NCI-H146 treated with DMSO at 0.1 percent for 48 hours (cell line): ENCODE measurements around the gene ETFA.

ENCODE experiments used
- DNase-seq: peaks from one replicate; lab custom pipeline; 2025; ENCODE audit not compliant: unreplicated experiment; lab: John Stamatoyannopoulos, UW

ETFA gene

DNA sequence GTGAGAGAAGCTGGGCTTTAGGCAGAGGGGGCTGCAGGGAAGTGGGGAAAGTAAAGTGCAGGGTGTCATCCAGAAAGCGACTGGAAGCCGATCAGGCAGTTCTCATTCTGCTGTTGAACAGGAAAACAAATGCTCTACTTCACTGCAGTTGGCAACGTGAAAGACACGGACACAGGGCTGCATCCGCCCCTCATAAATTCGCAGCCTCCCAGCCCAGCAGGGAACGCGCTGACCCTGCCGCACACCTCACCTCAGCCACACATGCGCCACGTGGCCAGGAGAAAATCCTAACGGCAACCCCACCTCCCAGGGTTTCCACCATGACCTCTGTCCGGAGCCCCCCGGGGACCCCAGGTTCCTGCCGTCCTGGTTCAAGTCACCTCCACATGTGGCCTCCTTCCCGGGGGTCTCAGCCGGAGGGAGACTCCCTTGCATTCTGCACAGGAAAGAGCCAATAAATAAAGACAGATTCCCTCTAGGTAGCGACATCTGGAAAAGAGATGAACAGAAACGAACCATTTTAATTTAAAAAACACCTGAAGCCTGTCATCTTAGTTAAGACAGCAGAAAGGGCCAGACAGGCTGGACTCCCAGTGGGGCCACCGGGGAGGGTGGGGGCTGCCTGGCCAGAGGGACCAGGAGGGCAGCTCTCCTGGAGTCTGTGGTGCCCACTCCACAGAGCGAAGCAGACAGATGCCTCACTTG lies 132.8 kb downstream of the ETFA start:
- DNase-seq, result no peak

DNA sequence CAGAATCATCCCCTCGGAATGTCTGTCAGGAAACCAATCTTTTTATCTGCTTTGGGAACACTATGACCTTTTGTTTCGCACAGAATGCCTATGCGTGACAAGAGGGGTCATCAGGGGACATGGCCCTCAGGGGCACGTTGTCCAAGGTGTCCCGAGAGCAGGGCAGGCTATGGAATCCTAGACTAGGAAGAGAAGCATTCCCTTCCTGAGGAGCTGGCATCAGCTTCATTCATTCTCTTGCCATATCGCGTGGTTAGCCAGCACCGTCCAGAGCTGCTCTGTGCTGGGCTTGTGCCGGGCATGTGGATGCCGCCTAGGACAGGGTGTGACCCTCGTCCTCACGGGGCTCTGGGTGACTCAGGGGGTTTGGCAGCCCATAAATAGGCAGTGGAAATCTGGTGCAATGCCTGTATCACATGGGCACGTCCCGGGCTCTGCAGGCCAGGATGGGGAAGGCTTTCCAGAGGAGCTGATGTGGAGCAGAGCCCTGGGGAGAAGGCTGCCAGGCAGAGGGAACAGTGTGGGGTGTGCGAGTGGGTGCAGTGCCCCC lies 133.7 kb downstream of the ETFA start:
- no peak for DNase-seq

DNA sequence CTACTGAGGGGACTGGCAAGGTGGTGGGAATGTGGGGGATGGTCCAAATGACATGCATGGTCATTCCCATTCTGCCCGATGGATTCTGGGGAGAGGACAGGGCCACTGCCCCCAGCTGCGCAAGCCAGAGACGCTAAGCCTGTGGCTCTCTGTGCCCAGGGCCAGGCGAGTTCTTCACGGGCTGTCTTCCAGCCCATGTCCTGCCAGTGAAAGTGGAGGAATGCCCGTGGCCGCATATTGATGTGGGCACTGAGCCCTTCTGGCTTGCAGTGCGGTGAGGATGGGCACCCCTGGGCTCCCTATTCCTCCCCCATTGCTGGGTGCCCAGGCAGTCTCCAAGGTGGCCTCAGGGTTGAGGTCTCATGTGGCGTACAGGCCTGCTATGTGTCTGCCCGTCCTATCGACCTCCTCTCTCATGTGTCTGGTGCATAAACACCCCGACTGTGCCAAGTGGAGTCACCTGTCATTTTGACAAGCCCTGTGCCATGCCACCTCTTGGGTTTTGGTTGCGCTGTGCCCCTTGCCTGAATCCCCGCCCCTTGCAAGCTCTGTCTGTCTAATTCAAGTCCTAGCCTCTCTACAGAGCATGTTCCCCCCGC lies 134.7 kb downstream of the ETFA start:
- DNase-seq, result no peak

DNA sequence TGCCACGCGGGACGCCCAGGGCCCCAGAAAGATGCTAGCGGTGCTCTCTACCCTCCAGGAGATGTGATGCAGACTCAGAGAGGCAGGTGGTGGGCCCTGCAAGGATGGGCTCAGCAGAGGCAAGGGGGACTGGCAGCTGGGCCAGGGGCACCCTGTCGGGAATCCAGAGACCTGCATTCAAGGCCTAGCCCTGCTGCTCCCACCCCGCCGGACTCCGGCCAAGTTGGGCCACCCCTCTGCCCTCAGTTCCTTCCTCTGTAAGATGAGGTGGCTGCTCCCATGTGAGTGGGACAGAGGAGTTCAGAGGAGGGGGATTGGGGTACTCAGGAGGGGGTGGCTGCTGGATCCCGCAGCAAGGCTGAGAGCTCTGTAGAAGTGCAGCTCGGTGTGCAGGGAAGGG lies 135.2 kb downstream of the ETFA start:
- DNase-seq, result no peak

DNA sequence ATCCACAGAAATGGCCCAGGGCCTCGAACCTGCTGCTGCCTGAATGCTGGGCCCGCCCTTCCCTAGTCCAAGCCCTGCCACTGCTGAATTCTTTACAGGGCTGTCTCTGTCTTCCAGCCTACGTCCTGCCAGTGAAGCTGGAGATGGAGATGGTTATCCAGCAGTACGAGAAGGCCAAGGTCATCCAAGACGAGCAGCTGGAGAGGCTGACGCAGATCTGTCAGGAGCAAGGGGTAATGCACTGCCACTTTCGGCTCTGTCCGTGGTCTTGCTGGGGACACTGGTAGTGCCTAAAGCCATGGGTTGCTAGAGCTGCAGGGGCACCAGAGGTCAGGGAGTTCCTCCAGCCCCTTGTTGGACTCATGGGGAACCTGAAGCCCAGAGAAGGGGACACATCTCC lies 135.8 kb downstream of the ETFA start:
- no peak for DNase-seq

DNA sequence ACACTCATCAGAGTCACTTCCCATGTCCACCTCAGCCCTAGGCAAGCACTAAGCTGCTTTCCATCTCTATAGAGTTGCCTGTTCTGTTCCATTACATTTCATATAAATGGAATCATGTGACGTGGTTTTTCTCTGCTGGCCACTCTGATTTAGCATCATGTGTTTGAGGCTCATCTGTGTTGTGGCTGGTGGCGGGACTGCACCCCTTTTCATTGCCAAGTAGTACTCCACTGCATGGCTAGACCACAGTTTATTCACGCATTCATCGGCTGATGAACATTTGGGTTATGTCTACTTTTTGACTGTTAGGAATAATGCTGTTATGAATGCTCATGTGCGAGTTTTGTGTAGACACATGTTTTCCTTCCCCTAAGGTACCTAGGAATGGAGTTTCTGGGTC lies 136.6 kb downstream of the ETFA start:
- no peak for DNase-seq

DNA sequence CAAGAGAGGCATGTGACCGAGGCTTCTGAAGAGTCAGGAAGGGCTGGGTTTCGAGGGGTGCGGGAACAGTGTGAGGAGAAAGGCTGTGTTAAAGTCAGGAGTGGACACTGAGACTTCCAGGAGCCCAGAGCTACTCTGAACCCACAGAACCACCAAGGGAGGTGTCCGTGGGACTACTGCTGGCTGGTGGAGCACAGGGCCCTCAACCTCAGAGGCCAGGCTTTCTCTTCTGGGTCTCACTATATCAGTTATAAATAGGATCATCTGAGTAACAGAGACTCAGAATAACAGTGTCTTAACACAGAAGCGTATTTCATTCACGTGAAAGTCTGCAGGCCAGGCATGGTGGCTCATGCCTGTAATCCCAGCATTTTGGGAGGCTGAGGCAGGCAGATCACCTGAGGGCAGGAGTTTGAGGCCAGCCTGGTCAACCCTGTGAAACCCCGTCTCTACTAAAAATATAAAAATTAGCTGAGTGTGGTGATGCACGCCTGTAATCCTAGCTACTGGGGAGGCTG lies 137.9 kb downstream of the ETFA start:
- no peak for DNase-seq

DNA sequence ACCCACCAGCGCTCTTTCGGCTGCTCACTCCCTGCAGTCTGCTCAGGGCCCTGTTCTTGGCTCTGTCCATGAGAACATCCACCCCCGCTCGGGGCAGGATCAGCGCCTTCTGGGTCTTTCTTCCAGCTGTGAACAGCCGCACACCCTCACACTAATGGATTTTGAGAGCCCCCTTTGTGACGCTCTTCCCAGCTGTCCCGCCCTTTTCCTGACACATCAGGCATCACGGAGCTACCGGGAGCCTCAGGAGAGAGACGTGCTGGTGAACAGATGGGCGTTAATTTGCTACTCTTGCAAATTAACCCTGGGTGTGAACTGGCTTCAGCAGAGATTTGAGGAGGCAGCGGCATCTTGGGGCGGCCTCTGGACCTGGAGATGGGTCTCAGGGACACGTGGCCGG lies 138.5 kb downstream of the ETFA start:
- no peak for DNase-seq

DNA sequence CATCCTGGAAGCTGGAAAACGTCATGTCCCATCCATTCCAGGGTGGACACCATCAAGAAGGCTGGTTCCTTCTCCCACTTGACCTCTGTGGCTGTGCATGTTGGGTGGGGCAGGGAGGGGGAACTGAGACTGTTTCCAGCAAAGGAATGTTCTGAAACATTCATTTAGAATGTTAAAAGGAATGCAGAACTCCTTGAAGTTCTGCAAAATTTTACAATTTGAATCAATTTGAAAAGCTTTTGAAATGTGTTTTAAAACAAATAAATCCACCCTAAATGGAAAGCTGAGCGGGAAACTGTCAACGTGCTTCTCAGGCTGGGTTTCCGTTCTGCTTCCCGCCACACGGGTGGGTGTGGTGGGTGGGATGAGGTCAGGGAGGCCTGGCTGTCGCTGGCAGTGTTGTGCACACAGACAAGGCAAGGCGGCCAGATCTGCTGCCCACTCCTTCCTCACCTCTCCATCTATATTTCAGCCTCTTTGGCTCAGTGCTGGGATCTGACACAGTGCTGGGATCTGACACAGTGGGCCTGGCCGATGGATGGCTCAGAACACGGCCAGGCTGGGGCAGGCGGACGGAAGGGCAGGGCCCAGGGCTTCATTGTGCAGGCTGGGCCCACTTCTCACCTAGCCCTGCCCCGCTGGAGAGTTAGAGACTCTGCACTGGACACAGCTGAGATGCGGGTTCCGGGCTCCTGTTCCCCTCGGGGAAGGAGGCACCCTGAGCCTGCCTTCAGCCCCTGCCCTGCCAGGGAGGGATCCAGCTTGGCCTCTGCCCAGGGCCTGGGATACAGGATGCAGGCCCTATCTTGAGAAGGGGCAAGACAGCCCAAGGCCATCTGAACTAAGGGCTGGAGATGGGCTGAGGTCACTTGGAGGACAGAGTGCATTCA lies 141.1 kb downstream of the ETFA start:
- no peak for DNase-seq

DNA sequence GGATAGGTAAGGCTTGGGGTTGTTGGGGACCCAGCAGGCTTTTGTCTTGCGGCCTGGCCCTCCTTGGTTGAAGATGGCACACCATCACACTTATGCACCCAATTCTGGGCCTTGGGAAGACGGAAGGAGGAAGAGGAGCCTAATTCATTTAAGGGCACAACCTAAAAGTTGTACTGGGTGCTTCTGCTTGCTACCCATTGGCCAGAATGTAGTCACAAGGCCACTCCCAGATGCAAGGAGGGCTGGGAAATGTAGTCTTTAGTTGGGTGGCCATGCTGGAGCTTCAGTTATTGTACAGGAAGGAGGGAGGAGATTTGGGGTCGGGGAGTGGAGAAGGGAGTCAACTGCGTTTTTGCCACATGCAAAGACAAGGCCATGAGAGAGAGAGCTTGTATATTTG lies 142.3 kb downstream of the ETFA start:
- no peak for DNase-seq

DNA sequence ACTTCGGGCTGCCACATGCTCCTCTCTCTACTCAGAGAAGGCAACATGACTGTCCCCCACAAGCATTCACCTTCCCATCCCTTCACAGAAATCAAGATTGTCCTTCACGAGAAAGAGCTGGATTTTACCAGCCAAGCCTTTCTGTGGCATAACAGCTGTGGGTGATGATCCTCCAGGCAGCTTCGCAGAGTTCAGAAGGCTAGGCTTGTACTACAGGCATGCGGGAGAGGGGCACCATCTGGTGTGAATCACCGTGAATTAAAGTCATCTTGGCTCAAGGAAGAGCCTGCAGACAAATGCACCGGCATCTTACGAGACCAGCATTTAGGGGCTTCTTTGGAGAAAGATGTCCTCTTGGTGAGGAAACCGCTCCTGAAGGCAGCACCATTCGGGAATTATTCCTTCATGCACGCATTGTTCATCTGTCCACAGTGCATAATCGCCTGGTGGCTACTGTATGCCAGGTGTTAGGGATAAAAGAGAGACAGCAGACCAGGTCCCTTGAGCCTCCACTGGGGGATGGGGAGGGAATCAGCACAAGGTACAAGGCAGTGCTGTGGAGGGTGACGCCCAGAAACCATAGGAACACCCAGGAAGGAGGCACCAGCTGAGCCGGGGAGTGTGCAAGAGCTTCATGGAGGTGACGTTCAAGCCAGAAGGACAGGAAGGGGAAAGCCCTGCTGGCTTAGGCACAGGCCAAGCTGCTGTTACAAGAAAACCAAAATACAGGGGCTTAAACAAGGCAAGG lies 142.9 kb downstream of the ETFA start:
- no peak for DNase-seq

DNA sequence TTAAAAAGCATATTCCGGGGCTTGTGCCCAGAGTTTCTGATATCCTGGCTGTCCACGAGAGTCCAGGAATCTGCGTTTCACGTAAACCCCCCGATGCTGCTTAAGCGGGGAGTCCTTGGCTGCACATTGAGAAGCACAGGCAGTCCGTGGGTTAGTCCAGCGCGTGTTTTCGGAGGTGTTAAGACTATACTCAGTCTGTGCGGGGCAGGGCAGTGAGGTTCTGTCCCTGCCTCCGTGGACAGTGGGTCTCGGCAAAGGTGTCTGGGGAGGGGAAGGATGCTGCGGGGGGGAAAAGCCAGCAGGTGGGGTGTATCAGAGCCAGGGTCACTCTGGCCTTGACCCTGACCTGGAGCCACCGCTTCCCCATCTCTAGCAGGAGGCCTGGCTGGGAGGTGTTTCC lies 145.3 kb downstream of the ETFA start:
- no peak for DNase-seq
